ENCODE results near the gene GFOD2.

DNA sequence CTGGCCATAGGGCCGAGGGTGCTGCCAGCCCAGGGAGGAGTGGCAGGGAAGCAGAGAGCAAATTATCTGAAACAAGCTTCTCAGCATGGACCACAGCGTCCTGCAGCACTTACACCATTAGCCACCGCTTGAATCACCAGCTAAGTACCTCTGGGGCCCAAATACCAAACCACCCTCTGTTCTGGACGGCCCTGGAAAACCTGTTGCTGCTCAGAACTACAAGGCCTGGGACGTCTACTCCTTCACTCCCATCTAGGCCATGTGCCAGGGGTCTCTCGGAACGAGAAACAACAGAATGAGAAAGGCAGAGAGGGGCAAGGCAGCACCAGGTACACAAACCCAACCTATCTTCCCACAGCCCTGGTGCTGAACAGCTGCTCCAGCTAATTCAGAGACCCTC lies 39.9 kb upstream of the GFOD2 start:
- TF ChIP-seq, protein P1, sequence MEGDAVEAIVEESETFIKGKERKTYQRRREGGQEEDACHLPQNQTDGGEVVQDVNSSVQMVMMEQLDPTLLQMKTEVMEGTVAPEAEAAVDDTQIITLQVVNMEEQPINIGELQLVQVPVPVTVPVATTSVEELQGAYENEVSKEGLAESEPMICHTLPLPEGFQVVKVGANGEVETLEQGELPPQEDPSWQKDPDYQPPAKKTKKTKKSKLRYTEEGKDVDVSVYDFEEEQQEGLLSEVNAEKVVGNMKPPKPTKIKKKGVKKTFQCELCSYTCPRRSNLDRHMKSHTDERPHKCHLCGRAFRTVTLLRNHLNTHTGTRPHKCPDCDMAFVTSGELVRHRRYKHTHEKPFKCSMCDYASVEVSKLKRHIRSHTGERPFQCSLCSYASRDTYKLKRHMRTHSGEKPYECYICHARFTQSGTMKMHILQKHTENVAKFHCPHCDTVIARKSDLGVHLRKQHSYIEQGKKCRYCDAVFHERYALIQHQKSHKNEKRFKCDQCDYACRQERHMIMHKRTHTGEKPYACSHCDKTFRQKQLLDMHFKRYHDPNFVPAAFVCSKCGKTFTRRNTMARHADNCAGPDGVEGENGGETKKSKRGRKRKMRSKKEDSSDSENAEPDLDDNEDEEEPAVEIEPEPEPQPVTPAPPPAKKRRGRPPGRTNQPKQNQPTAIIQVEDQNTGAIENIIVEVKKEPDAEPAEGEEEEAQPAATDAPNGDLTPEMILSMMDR (IDR thresholded peaks at IDR 0.05): no peak
- TF ChIP-seq POLR2A (IDR thresholded peaks at IDR 0.05): no peak
